ENCODE data around the gene NT5C3A.

NT5C3A gene

DNA sequence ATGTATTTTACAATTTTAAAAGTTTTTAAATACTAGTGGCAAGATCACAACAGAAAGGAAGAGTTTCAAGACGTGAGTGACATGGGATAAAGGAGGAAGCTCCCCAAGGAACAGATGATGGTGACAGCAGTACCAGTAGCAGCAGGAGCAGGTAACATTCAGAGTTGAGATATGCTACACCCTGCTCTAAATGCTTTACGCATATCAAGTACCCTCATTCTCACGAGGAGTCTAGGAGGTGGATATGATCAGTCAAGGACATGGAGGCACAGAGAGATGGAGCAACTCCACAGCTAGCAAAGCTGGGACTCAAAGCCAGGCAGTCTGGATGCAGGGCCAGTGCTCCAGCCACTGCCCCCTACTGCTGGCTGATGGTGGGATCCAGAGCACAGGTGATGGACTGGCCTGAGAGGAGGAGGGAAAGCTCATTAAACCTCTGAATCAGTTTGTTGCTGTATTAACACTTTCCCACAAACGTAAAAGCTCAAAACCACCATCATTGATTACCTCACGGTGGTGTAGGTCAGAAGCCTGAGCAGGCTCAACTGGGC lies 29.1 kb upstream of the NT5C3A start:
- H3K4me3 ChIP-seq (ENCODE audit: low read length): no peak overlapping the region
- H3K9ac ChIP-seq (ENCODE audit: low read length): no peak overlapping the region
- H3K36me3 ChIP-seq (ENCODE audit: control insufficient read depth, insufficient read depth, low read length): no peaks in the 10 kb centered on the region
- no peaks in the 10 kb centered on the region for H3K9me3 ChIP-seq (ENCODE audit: control insufficient read depth, low read length)
- no peaks in the 10 kb centered on the region for H3K27me3 ChIP-seq (ENCODE audit: control insufficient read depth, insufficient read depth, low read length)
- H3K4me1 ChIP-seq (ENCODE audit: control insufficient read depth, insufficient read depth, low read length): no peaks in the 10 kb centered on the region

DNA sequence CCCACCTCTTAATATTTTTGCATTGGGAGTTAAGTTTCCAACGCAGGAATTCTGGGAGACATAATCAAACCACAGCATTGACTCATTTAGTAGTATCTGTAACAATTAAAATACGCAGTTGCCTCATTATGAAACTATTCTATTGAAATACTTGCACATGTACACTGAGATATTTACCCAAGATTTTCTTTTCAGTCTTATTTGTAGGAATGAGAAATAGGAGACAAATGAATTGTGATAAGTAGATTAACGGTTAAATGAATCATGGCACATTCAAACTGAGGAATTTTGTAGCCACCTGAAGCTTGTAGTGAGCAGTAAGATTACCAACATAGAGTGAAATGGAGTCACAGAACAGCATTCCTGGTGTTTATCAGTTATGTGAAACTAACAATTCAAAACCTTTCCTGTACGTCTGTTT lies 28.5 kb upstream of the NT5C3A start:
- H3K4me3 ChIP-seq (ENCODE audit: low read length): no peak overlapping the region
- H3K27me3 ChIP-seq (ENCODE audit: control insufficient read depth, insufficient read depth, low read length): no peaks in the 10 kb centered on the region
- no peaks in the 10 kb centered on the region for H3K4me1 ChIP-seq (ENCODE audit: control insufficient read depth, insufficient read depth, low read length)
- H3K9ac ChIP-seq (ENCODE audit: low read length): no peak overlapping the region
- no peaks in the 10 kb centered on the region for H3K36me3 ChIP-seq (ENCODE audit: control insufficient read depth, insufficient read depth, low read length)
- no peaks in the 10 kb centered on the region for H3K9me3 ChIP-seq (ENCODE audit: control insufficient read depth, low read length)

DNA sequence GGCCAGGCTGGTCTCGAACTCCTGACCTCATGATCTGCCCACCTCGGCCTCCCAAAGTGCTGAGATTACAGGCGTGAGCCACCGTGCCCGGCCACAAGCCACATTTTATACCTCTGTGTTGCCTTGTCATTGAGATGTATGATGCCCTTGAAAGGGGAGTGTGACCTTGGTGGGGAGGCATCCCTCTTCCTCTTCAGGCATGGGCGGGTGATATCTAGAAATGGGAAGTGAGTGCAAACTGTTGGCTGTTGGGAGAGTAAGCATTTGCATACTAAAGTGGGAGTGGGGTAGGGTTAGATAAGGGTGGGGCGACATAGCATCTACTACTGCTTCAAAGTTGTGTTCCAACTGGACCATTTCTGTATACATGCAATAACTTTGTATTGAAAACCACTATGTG lies 26.6 kb upstream of the NT5C3A start:
- H3K4me3 ChIP-seq (ENCODE audit: low read length): no peak overlapping the region
- no peaks in the 10 kb centered on the region for H3K9me3 ChIP-seq (ENCODE audit: control insufficient read depth, low read length)
- H3K4me1 ChIP-seq (ENCODE audit: control insufficient read depth, insufficient read depth, low read length): no peaks in the 10 kb centered on the region
- H3K36me3 ChIP-seq (ENCODE audit: control insufficient read depth, insufficient read depth, low read length): no peaks in the 10 kb centered on the region
- no peaks in the 10 kb centered on the region for H3K27me3 ChIP-seq (ENCODE audit: control insufficient read depth, insufficient read depth, low read length)
- H3K9ac ChIP-seq (ENCODE audit: low read length): no peak overlapping the region

DNA sequence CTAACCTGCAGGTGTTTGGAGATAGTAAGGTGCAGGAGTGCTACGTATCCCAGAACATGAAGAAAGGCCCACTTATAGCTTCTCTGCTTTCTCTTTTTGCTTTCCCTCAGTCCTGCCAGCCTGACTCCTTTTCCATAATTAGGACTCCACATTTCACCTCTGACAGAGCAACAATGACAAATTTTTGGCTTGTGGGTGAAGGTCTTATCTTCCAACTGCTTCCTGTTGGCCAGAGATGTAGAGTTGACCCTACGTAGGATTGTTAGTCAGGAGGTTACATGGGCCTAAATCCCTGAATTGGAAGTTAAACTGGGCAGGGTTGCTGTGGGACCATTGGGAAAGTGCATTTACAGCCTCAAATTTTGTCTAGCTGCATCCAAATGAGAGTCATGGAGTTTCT lies 25.3 kb upstream of the NT5C3A start:
- Histone ChIP-seq H3K4me3 (ENCODE audit: low read length) (no peak overlapping the region), H3K9ac (ENCODE audit: low read length) (no peak overlapping the region), H3K27me3 (ENCODE audit: control insufficient read depth, insufficient read depth, low read length) (no peaks in the 10 kb centered on the region), H3K9me3 (ENCODE audit: control insufficient read depth, low read length) (no peaks in the 10 kb centered on the region), H3K4me1 (ENCODE audit: control insufficient read depth, insufficient read depth, low read length) (no peaks in the 10 kb centered on the region), H3K36me3 (ENCODE audit: control insufficient read depth, insufficient read depth, low read length) (no peaks in the 10 kb centered on the region)

DNA sequence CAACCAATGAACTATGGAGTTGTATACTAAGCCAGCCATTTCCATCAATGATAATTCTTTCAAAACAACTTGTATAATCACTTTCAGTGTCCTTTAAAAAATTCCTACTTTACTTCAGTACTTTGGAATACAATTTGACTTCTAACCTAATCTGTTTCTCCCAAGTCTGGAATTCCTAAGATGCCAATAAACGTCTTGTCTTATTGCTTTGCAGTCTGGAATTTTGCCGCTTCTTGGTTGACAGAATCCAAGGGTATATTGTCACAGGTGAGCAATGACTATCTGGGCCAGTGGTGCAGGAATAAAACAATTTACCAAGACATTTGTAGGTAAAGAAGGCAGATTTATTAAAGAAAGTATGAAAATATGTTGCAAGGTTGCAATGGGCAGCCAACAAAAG lies 24.8 kb upstream of the NT5C3A start:
- Histone ChIP-seq H3K27me3 (ENCODE audit: control insufficient read depth, insufficient read depth, low read length) (no peaks in the 10 kb centered on the region), H3K9me3 (ENCODE audit: control insufficient read depth, low read length) (no peaks in the 10 kb centered on the region), H3K9ac (ENCODE audit: low read length) (no peak overlapping the region), H3K36me3 (ENCODE audit: control insufficient read depth, insufficient read depth, low read length) (no peaks in the 10 kb centered on the region), H3K4me1 (ENCODE audit: control insufficient read depth, insufficient read depth, low read length) (no peaks in the 10 kb centered on the region), H3K4me3 (ENCODE audit: low read length) (no peak overlapping the region)

DNA sequence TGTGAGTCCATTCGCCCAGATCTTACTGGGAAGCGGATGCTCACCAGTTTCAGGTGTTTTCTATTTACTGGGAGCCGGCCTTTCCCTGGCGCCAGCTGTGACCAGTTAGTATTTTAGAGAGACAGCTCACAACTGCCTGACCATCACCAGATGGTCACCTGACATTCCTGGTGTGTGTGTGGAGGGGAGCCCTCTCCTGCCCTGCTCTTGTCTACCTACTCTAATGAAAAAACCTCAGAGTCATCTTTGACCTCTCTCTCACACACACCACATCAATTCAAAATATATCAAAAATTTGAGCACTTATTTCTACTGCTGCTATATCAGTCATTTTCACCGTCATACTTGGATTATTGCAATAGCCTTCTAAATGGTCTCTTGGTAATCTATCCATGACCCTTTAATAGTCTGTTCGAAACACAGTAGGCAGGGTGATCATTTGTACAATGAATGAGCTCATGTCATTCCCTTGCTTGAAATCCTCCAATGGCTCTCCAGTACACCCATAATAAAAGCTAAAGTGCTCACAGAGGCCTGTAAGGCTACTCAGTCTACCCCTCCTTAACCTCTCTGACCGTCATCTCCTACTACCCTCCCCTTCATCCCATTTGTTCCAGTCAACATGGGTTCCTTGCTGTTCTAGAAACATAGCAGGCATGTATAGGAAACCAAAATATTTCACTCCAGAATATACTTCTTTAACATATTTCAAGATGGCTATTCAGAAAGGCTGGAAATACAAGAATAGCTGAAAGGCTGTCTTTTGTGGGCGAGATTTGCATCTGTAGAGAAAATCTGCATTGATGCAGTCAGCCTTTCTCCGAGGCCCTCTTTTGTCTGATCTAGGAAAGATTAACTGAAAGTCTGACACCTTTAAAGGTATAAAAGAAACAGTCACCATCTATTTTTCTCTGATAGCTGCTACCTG lies 17.5 kb upstream of the NT5C3A start:
- no peak overlapping the region for H3K9ac ChIP-seq (ENCODE audit: low read length)
- no peaks in the 10 kb centered on the region for H3K9me3 ChIP-seq (ENCODE audit: control insufficient read depth, low read length)
- H3K4me3 ChIP-seq (ENCODE audit: low read length): no peak overlapping the region
- no peaks in the 10 kb centered on the region for H3K4me1 ChIP-seq (ENCODE audit: control insufficient read depth, insufficient read depth, low read length)
- H3K36me3 ChIP-seq (ENCODE audit: control insufficient read depth, insufficient read depth, low read length): no peaks in the 10 kb centered on the region
- no peaks in the 10 kb centered on the region for H3K27me3 ChIP-seq (ENCODE audit: control insufficient read depth, insufficient read depth, low read length)

DNA sequence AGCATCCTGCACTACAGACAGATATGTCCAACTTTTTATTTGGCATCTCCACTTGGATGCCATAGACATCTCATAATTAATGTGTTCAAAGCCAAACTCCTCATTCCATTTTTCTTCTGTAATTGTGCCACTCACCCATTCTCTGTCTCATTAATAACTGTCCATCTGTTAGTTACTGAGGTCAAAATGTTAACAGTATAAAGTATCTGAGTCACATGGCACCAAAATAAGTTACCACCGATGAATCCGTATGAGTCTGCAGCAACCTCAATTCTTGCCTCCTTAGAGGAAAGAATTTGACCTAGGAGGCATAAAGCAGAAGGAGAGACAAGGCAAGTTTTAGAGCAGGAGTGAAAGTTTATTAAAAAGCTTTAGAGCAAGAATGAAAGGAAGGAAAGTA lies 16.5 kb upstream of the NT5C3A start:
- H3K9me3 ChIP-seq (ENCODE audit: control insufficient read depth, low read length): no peaks in the 10 kb centered on the region
- H3K4me3 ChIP-seq (ENCODE audit: low read length): no peak overlapping the region
- H3K27me3 ChIP-seq (ENCODE audit: control insufficient read depth, insufficient read depth, low read length): no peaks in the 10 kb centered on the region
- H3K36me3 ChIP-seq (ENCODE audit: control insufficient read depth, insufficient read depth, low read length): no peaks in the 10 kb centered on the region
- no peaks in the 10 kb centered on the region for H3K4me1 ChIP-seq (ENCODE audit: control insufficient read depth, insufficient read depth, low read length)
- H3K9ac ChIP-seq (ENCODE audit: low read length): no peak overlapping the region

DNA sequence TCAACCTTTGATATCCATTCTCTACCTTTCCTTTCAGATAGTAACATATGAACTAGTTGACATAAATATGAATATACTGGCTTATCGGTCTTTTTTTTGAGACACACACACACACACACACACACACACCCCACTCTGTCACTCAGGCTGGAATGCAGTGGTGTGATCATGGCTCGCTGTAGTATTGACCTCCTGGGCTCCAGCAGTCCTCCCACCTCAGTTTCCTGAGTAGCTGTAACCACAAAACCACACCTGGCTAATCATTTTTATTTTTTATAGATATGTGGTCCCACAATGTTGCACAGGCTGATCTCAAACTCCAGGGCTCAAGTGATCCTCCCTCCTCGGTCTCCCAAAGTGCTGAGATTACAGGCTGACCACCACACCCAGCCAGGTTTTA lies 14.2 kb upstream of the NT5C3A start:
- Histone ChIP-seq H3K36me3 (ENCODE audit: control insufficient read depth, insufficient read depth, low read length) (no peaks in the 10 kb centered on the region), H3K9me3 (ENCODE audit: control insufficient read depth, low read length) (no peaks in the 10 kb centered on the region), H3K4me3 (ENCODE audit: low read length) (no peak overlapping the region), H3K4me1 (ENCODE audit: control insufficient read depth, insufficient read depth, low read length) (no peaks in the 10 kb centered on the region), H3K9ac (ENCODE audit: low read length) (no peak overlapping the region), H3K27me3 (ENCODE audit: control insufficient read depth, insufficient read depth, low read length) (no peaks in the 10 kb centered on the region)

DNA sequence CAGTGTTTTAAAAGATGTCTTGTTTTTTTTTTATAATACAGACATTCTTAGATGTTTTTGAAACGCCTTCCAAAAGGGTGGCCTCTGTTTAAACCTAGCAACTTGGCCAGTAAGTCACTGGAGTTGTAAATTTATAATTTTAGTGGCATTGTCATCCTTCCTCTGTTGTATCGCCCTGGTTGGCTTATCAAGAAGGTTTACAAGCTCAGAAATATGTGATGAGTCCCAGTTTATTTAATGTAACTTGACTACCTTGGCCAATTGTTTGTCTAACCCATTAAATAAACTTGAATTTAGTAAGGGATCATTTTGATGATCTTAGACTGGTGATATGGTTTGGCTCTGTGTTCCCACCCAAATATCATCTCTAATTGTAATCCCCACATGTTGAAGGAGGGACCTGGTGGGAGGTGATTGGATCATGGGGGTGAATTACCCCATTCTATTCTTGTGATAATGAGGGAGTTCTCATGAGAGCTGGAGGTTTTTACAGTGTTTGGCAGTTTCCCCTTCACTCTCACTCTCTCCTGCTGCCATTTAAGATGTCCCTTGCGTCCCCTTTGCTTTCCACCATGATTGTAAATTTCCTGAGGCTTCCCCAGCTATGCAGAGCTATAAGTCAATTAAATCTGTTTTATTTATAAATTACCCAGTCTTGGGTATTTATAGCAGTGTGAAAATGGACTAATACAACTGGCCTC lies 13.4 kb upstream of the NT5C3A start:
- Histone ChIP-seq H3K36me3 (ENCODE audit: control insufficient read depth, insufficient read depth, low read length) (no peaks in the 10 kb centered on the region), H3K27me3 (ENCODE audit: control insufficient read depth, insufficient read depth, low read length) (no peaks in the 10 kb centered on the region), H3K4me1 (ENCODE audit: control insufficient read depth, insufficient read depth, low read length) (no peaks in the 10 kb centered on the region), H3K4me3 (ENCODE audit: low read length) (no peak overlapping the region), H3K9ac (ENCODE audit: low read length) (no peak overlapping the region), H3K9me3 (ENCODE audit: control insufficient read depth, low read length) (no peaks in the 10 kb centered on the region)

DNA sequence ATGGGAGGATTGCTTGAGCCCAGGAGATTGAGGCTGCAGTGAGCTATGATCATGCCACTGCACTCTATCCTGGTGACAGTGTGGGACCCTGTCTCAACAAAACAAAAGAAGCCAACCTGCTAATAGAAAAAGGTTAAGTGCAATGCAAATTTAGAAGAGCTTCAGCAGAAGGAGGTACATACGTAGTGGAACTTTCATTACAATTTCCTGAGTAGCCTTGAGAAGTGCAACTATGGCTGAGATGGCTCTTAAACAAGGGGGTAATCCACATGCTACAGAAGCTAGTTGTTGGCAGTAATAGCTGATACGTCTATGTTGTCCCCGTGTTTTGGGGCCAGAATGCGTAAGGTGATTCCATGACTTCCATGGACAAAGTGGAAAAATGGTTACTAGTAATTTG lies 10.7 kb upstream of the NT5C3A start:
- Histone ChIP-seq H3K4me1 (ENCODE audit: control insufficient read depth, insufficient read depth, low read length) (no peaks in the 10 kb centered on the region), H3K9ac (ENCODE audit: low read length) (no peak overlapping the region), H3K36me3 (ENCODE audit: control insufficient read depth, insufficient read depth, low read length) (no peaks in the 10 kb centered on the region), H3K27me3 (ENCODE audit: control insufficient read depth, insufficient read depth, low read length) (no peaks in the 10 kb centered on the region), H3K4me3 (ENCODE audit: low read length) (no peak overlapping the region), H3K9me3 (ENCODE audit: control insufficient read depth, low read length) (no peaks in the 10 kb centered on the region)

DNA sequence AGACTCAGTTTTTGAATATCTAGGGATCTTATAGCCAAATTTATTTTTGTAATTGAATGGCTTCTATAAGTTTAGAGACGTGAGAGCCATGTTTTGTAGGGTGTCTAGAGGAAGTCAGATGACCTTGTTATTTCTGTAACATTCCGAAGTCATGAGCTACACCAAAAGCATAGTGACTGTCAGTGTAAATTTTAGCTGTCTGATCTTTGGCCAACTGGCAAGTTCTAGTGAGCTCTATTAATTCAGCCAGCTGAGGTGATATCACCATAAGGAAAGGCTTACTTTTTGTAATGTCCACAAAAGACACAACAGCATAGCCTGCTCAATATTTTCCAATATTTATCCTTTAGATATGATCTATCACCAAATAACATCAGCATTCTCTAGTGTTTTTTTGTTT lies 9.9 kb upstream of the NT5C3A start:
- no peak overlapping the region for H3K9ac ChIP-seq (ENCODE audit: low read length)
- H3K27me3 ChIP-seq (ENCODE audit: control insufficient read depth, insufficient read depth, low read length): no peaks in the 10 kb centered on the region
- H3K9me3 ChIP-seq (ENCODE audit: control insufficient read depth, low read length): no peaks in the 10 kb centered on the region
- no peaks in the 10 kb centered on the region for H3K4me1 ChIP-seq (ENCODE audit: control insufficient read depth, insufficient read depth, low read length)
- no peak overlapping the region for H3K4me3 ChIP-seq (ENCODE audit: low read length)
- H3K36me3 ChIP-seq (ENCODE audit: control insufficient read depth, insufficient read depth, low read length): no peaks in the 10 kb centered on the region

DNA sequence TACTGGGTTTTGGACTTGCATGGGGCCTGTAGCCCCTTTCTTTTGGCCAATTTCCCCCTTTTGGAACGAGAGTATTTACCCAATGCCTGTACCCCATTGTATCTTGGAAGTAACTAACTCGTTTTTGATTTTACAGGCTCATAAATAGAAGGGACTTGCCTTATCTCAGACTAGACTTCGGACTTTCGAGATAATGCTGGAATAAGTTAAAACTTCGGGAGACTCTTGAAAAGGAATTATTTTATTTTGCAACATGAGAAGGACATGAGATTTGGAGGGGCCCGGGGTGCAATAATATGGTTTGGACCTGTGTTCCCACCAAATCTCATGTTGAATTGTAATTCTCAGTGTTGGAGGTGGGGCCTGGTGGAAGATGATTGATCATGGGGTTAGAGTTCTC lies 8.3 kb upstream of the NT5C3A start:
- Histone ChIP-seq H3K4me1 (ENCODE audit: control insufficient read depth, insufficient read depth, low read length) (no peaks in the 10 kb centered on the region), H3K9me3 (ENCODE audit: control insufficient read depth, low read length) (no peaks in the 10 kb centered on the region), H3K9ac (ENCODE audit: low read length) (no peak overlapping the region), H3K27me3 (ENCODE audit: control insufficient read depth, insufficient read depth, low read length) (no peaks in the 10 kb centered on the region), H3K36me3 (ENCODE audit: control insufficient read depth, insufficient read depth, low read length) (no peaks in the 10 kb centered on the region), H3K4me3 (ENCODE audit: low read length) (no peak overlapping the region)
